GM23338 (cell line): Measurements from ENCODE around the gene LAYN. TPM values are rescaled to one million over a fixed set of nuclear protein-coding genes. Genes with fewer than 3 reads are reported as not detected.

Source experiments
- ATAC-seq: fragments of 200-7000 bp; cut with Tn5 transposase; 3 replicates; pipeline ENCODE4 v1.9.1; 2020
- DNase-seq: peaks from one replicate; pipeline ENCODE4 v3.0.0-alpha.2; 2015; ENCODE audit warnings: low spot score
- H2AFZ ChIP-seq: fragments of 200-600 bp; sonication (generic); 2 replicates; pipeline ENCODE4 v1.8.0; 2016; ENCODE audit warnings: antibody characterized with exemption, mild to moderate bottlenecking, moderate library complexity
- H3F3A ChIP-seq: fragments of 200-600 bp; sonication (generic); replicated peaks from 2 replicates; pipeline ENCODE4 v1.8.0; 2017; ENCODE audit warnings: antibody characterized with exemption, mixed run types, low read depth
- H3K27ac ChIP-seq: fragments of 200-600 bp; sonication (generic); 2 replicates; pipeline ENCODE4 v1.6.1; 2016; ENCODE audit warnings: low read depth
- H3K27me3 ChIP-seq: fragments of 200-600 bp; sonication (generic); 2 replicates; pipeline ENCODE4 v1.8.0; 2016; ENCODE audit warnings: mild to moderate bottlenecking, mixed run types, moderate library complexity; ENCODE audit not compliant: insufficient read depth
- H3K36me3 ChIP-seq: fragments of 200-600 bp; sonication (generic); 2 replicates; pipeline ENCODE4 v1.8.0; 2016; ENCODE audit warnings: mild to moderate bottlenecking; ENCODE audit not compliant: insufficient read depth
- H3K4me1 ChIP-seq: fragments of 200-600 bp; sonication (generic); 2 replicates; pipeline ENCODE4 v1.8.0; 2016; ENCODE audit warnings: mild to moderate bottlenecking, moderate library complexity; ENCODE audit not compliant: insufficient read depth
- H3K4me2 ChIP-seq: fragments of 200-600 bp; sonication (generic); 2 replicates; pipeline ENCODE4 v1.7.1; 2017; ENCODE audit warnings: mixed run types
- H3K4me3 ChIP-seq: fragments of 200-600 bp; sonication (generic); 2 replicates; pipeline ENCODE4 v1.6.1; 2016; ENCODE audit warnings: mixed run types
- H3K79me2 ChIP-seq: fragments of 200-600 bp; sonication (generic); replicated peaks from 2 replicates; pipeline ENCODE4 v1.8.0; 2017; ENCODE audit warnings: mild to moderate bottlenecking; ENCODE audit not compliant: insufficient read depth
- H3K9me2 ChIP-seq: fragments of 200-600 bp; sonication (generic); 2 replicates; pipeline ENCODE4 v1.8.0; 2017; ENCODE audit not compliant: insufficient read depth
- H4K20me1 ChIP-seq: fragments of 200-600 bp; sonication (generic); replicated peaks from 2 replicates; pipeline ENCODE4 v1.8.0; 2017; ENCODE audit warnings: mild to moderate bottlenecking; ENCODE audit not compliant: insufficient read depth
- H3K27ac Mint-ChIP-seq: 2 replicates; pipeline ENCODE4 v1.8.0; 2020; ENCODE audit warnings: inconsistent platforms, mild to moderate bottlenecking, moderate library complexity, mixed read lengths
- H3K27me3 Mint-ChIP-seq: 3 replicates; pipeline ENCODE4 v1.8.0; 2022; ENCODE audit warnings: low read depth, mild to moderate bottlenecking, moderate library complexity, mixed read lengths, inconsistent platforms; ENCODE audit not compliant: insufficient read depth, poor library complexity
- H3K36me3 Mint-ChIP-seq: 3 replicates; pipeline ENCODE4 v1.8.0; 2021; ENCODE audit warnings: low read depth, mild to moderate bottlenecking, inconsistent platforms, moderate library complexity, mixed read lengths
- H3K4me1 Mint-ChIP-seq: 3 replicates; pipeline ENCODE4 v1.8.0; 2020; ENCODE audit warnings: mild to moderate bottlenecking, inconsistent platforms, mixed read lengths
- H3K4me3 Mint-ChIP-seq: 3 replicates; pipeline ENCODE4 v1.8.0; 2021; ENCODE audit warnings: moderate library complexity, mild to moderate bottlenecking, inconsistent platforms, mixed read lengths
- H3K9me3 Mint-ChIP-seq: 3 replicates; pipeline ENCODE4 v1.8.0; 2020; ENCODE audit warnings: moderate library complexity, mild to moderate bottlenecking, inconsistent platforms, mixed read lengths
- CTCF ChIP-seq, 2 experiments: fragments of 200-600 bp in 1 of 2; sonication (generic) in 1 of 2; conservative IDR thresholded peaks; 2 replicates each; pipeline versions ENCODE4 v1.5.1 to v1.6.1; 2016 to 2017; ENCODE audit warnings: antibody characterized with exemption in 2 of 2, low read depth in 2 of 2, mild to moderate bottlenecking in 2 of 2, moderate library complexity in 1 of 2
- EZH2 ChIP-seq: fragments of 200-600 bp; sonication (generic); IDR thresholded peaks from one replicate; pipeline ENCODE4 v1.8.0; 2017; ENCODE audit warnings: antibody characterized with exemption, mild to moderate bottlenecking, low read depth; ENCODE audit not compliant: unreplicated experiment
- EZH2phosphoT487 ChIP-seq: fragments of 200-600 bp; sonication (generic); IDR thresholded peaks from one replicate; pipeline ENCODE4 v1.8.1; 2018; ENCODE audit warnings: antibody characterized with exemption; ENCODE audit not compliant: unreplicated experiment
- JUNB ChIP-seq: IDR thresholded peaks from one replicate; pipeline ENCODE4 v1.6.1; 2016; ENCODE audit warnings: antibody characterized with exemption; ENCODE audit not compliant: unreplicated experiment
- NANOG ChIP-seq: IDR thresholded peaks from 2 replicates; pipeline ENCODE4 v1.6.1; 2016; ENCODE audit warnings: antibody characterized with exemption, borderline replicate concordance
- POLR2AphosphoS5 ChIP-seq: IDR thresholded peaks from 2 replicates; pipeline ENCODE4 v1.6.1; 2016; ENCODE audit warnings: antibody characterized with exemption, low read depth
- ZNF114 ChIP-seq: fragments of 250-450 bp; sonication (Bioruptor Pico); IDR thresholded peaks from 2 replicates; pipeline ENCODE4 v1.5.0; 2020; ENCODE audit warnings: mild to moderate bottlenecking, moderate library complexity
- ZNF331 ChIP-seq: fragments of 250-450 bp; sonication (Bioruptor Pico); IDR thresholded peaks from 2 replicates; pipeline ENCODE4 v1.5.0; 2020; ENCODE audit warnings: low read depth, mild to moderate bottlenecking, moderate library complexity
- polyA plus RNA-seq: library from polyadenylated mRNA; unstranded; fragments of >200 nt; fragmentation: Nextera tagmentation; extraction: Ambion mirVana; gene quantifications from 2 replicates; pipeline ENCODE4 v1.2.1, GENCODE V29; 2016
- total RNA-seq: library from RNA; depleted of rRNA; stranded (reverse); fragments of >200 nt; shearing (Covaris generic); gene quantifications from 2 replicates; pipeline ENCODE4 v1.2.3, GENCODE V29; 2014

Gene LAYN
- total and polyA plus RNA-seq, 2 experiments from 2014 or later = 6.8 to 7.9 TPM

- Histone ChIP-seq H4K20me1 (peaks cover 19% of the 10 kb centered on the region), H3K9me2 (no peaks in the 10 kb centered on the region), H3F3A (no peaks in the 10 kb centered on the region), H3K4me3 (peak overlapping the region; percentile 73), H3K4me1 (peaks cover 22% of the 10 kb centered on the region), H2AFZ (no peak overlapping the region), H3K79me2 (peaks cover 41% of the 10 kb centered on the region), H3K36me3 (no peaks in the 10 kb centered on the region), H3K4me2 (peak overlapping the region; percentile 86), H3K27ac (no peak overlapping the region), H3K27me3 (peaks cover 28% of the 10 kb centered on the region)
- peaks cover 23% of the 10 kb centered on the region for H3K4me1 Mint-ChIP-seq
- DNase-seq (peak; percentile 36), ATAC-seq (no peak)
- H3K9me3 Mint-ChIP-seq = no peaks in the 10 kb centered on the region
- peak overlapping the region; percentile 86 for H3K4me3 Mint-ChIP-seq
- TF ChIP-seq ZNF331 (CRISPR knock-in tag) (no peak), NANOG (no peak), CTCF (conservative IDR thresholded peaks at IDR 0.05; ENCODE audit: low read depth in 2 of 2) (no peak), EZH2phosphoT487 (no peak), EZH2 (no peak), POLR2AphosphoS5 (no peak), JUNB (no peak)
- no peaks in the 10 kb centered on the region for H3K36me3 Mint-ChIP-seq
- H3K27ac Mint-ChIP-seq = no peak overlapping the region
- peaks cover 20% of the 10 kb centered on the region for H3K27me3 Mint-ChIP-seq
Observed at GRCh38 chr11:111603611-111604130, 63.2 kb downstream of the LAYN start.

- Histone ChIP-seq H3K36me3 (no peaks in the 10 kb centered on the region), H3K79me2 (peaks cover 44% of the 10 kb centered on the region), H3K9me2 (no peaks in the 10 kb centered on the region), H3K27me3 (peaks cover 28% of the 10 kb centered on the region), H3K4me2 (no peak overlapping the region), H4K20me1 (peaks cover 19% of the 10 kb centered on the region), H3K27ac (no peak overlapping the region), H2AFZ (no peak overlapping the region), H3K4me1 (peaks cover 22% of the 10 kb centered on the region), H3F3A (no peaks in the 10 kb centered on the region), H3K4me3 (no peak overlapping the region)
- Mint-ChIP-seq H3K27ac (no peak overlapping the region), H3K27me3 (peaks cover 19% of the 10 kb centered on the region), H3K9me3 (no peaks in the 10 kb centered on the region), H3K4me3 (peak overlapping the region; percentile 21; the same call in 2 of the 3 replicates), H3K36me3 (no peaks in the 10 kb centered on the region), H3K4me1 (peaks cover 23% of the 10 kb centered on the region)
- DNase-seq (peak; percentile 87), ATAC-seq (no peak)
- no peak for TF ChIP-seq ZNF114 (CRISPR knock-in tag)
- TF ChIP-seq CTCF (conservative IDR thresholded peaks at IDR 0.05; ENCODE audit: low read depth in 2 of 2) = peak; percentile 61 to 77
Observed at GRCh38 chr11:111604392-111605009, 64.0 kb downstream of the LAYN start.
